GM18505 (cell line): ENCODE results near the gene HIRIP3.
"Not testable (repeated sequence)": the region's sequence is repeated elsewhere in the genome, so short reads cannot be mapped to it uniquely, and the experiment has no call there.

ENCODE experiments used
- ATAC-seq: cut with Tn5 transposase; IDR thresholded peaks from one replicate; pipeline ENCODE4 v1.9.1; 2021; ENCODE audit not compliant: unreplicated experiment
- POLR2A ChIP-seq: IDR thresholded peaks from 4 replicates; pipeline ENCODE4 v1.6.1; 2011; ENCODE audit warnings: borderline replicate concordance; ENCODE audit not compliant: insufficient read depth, insufficient read length; ENCODE audit errors: extremely low read depth

The HIRIP3 gene

GRCh38 chr16:29995324-29995910, at the start of gene HIRIP3:
Gene HIRIP3 (minus strand): TSS chr16:29995617. CDS start chr16:29995605, 12 bp downstream.
- peak; percentile 17 for TF ChIP-seq POLR2A
- ATAC-seq: peak; percentile 50

- ATAC-seq: no peak
- TF ChIP-seq POLR2A: no peak
Measured at GRCh38 chr16:30041841-30042240, 46.4 kb upstream of the HIRIP3 start.

- not testable (repeated sequence) for ATAC-seq
Measured at GRCh38 chr16:30040690-30041089, 45.3 kb upstream of the HIRIP3 start.

GRCh38 chr16:30040221-30040620, 44.8 kb upstream of the HIRIP3 start:
- no peak for TF ChIP-seq POLR2A
- ATAC-seq: no peak

GRCh38 chr16:30033270-30033669, 37.9 kb upstream of the HIRIP3 start:
- TF ChIP-seq POLR2A: no peak
- ATAC-seq: no peak

GRCh38 chr16:30032083-30032819, 36.8 kb upstream of the HIRIP3 start:
- no peak for TF ChIP-seq POLR2A
- ATAC-seq: no peak

- TF ChIP-seq POLR2A: no peak
- ATAC-seq: no peak
Measured at GRCh38 chr16:30031477-30031918, 36.1 kb upstream of the HIRIP3 start.

- ATAC-seq: no peak
- no peak for TF ChIP-seq POLR2A
Measured at GRCh38 chr16:30030841-30031413, 35.5 kb upstream of the HIRIP3 start, which contains the start of gene TLCD3B. Gene TLCD3B (minus strand): TSS chr16:30031271. CDS start chr16:30030527, 744 bp downstream.

GRCh38 chr16:30030011-30030685, 34.7 kb upstream of the HIRIP3 start:
- no peak for ATAC-seq
- no peak for TF ChIP-seq POLR2A

GRCh38 chr16:30028438-30029076, 33.1 kb upstream of the HIRIP3 start:
- no peak for TF ChIP-seq POLR2A
- no peak for ATAC-seq

- no peak for TF ChIP-seq POLR2A
- ATAC-seq: no peak
Measured at GRCh38 chr16:30027588-30028437, 32.4 kb upstream of the HIRIP3 start.

- no peak for TF ChIP-seq POLR2A
- ATAC-seq: no peak
Measured at GRCh38 chr16:30026449-30026848, 31.0 kb upstream of the HIRIP3 start.
